Mammary epithelial cell (primary cell): Measurements from ENCODE around the gene DDR2.

Experiments used
- CTCF ChIP-seq, 2 donors: IDR thresholded peaks in 1 of 2; conservative IDR thresholded peaks in 1 of 2; 2 replicates each; pipeline ENCODE4 v1.5.1; 2011 to 2012; ENCODE audit warnings: inconsistent platforms in 2 of 2, low read length in 2 of 2, mild to moderate bottlenecking in 2 of 2, control low read depth in 1 of 2, low read depth in 1 of 2; ENCODE audit not compliant: insufficient read depth in 1 of 2; ENCODE audit errors: extremely low read depth in 1 of 2
- EZH2 ChIP-seq: IDR thresholded peaks from 2 replicates; pipeline ENCODE4 v1.6.1; 2012; ENCODE audit warnings: low read length, inconsistent platforms, borderline replicate concordance

GRCh38 chr1:162619076-162619475 is 13.2 kb upstream of the DDR2 start:
- TF ChIP-seq CTCF (conservative IDR thresholded peaks at IDR 0.05 in 1 of 2, IDR thresholded peaks at IDR 0.05 in 1 of 2; ENCODE audit: extremely low read depth in 1 of 2, insufficient read depth in 1 of 2, low read depth in 1 of 2, low read length in 2 of 2) (no peak), EZH2 (no peak)
